Gastroesophageal sphincter (tissue), 3 donors: ENCODE results near the gene SMARCC1.

Experiments used
- CTCF ChIP-seq, 4 experiments: fragments of 200-600 bp in 2 of 4; fragments of 450-650 bp in 2 of 4; sonication (generic) in 1 of 4; IDR thresholded peaks; one replicate each; pipeline ENCODE4 v1.5.1; 2017 to 2019; ENCODE audit warnings: antibody characterized with exemption in 4 of 4, mild to moderate bottlenecking in 2 of 4, moderate library complexity in 2 of 4
- EP300 ChIP-seq: sonication (generic); formaldehyde crosslinking; IDR thresholded peaks from one replicate; pipeline ENCODE4 v1.6.1; 2017; ENCODE audit warnings: antibody characterized with exemption, mild to moderate bottlenecking
- POLR2A ChIP-seq, 2 donors: fragments of 450-650 bp; IDR thresholded peaks; one replicate each; pipeline ENCODE4 v1.6.1; 2017; ENCODE audit warnings: antibody characterized with exemption in 2 of 2, mild to moderate bottlenecking in 2 of 2, moderate library complexity in 1 of 2

DNA sequence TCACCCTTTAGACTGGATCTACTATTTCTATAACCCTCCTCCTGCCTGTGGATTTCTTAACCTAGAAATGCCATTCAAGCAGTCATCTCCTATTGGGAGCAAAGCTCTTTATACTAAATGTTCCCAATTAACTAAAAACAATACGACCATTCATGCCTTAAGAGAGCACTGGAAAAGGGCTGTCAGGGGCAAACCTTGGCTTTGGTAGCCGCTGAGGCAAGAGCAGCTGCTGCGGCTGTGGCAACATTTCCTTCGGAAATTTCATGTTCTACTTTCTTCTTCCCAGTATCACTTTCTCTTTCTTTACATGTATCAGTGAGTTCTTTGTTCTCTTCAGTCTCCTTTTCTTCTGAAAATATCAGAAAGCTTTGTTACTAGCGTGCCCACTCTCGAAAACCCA, 146.7 kb downstream of the SMARCC1 start:
- TF ChIP-seq POLR2A (IDR thresholded peaks at IDR 0.05) (no peak), CTCF (IDR thresholded peaks at IDR 0.05) (no peak), EP300 (no peak)
